ENCODE results near the gene STING1. TPM values are rescaled to one million over a fixed set of nuclear protein-coding genes. Genes with fewer than 3 reads are reported as not detected.

STING1 gene
- total RNA-seq, 1 donor from 2014 or later: 18.9 TPM

GRCh38 chr5:139439013-139439903, 43.3 kb downstream of the STING1 start, which contains the start of gene DNAJC18:
DNAJC18 (minus strand) TSS chr5:139439525; CDS start chr5:139439445, 80 bp downstream.
- H3K4me3 ChIP-seq (ENCODE audit: low read depth, low read length): peak within 1 kb of the TSS; percentile 98
- TF ChIP-seq, protein P1, sequence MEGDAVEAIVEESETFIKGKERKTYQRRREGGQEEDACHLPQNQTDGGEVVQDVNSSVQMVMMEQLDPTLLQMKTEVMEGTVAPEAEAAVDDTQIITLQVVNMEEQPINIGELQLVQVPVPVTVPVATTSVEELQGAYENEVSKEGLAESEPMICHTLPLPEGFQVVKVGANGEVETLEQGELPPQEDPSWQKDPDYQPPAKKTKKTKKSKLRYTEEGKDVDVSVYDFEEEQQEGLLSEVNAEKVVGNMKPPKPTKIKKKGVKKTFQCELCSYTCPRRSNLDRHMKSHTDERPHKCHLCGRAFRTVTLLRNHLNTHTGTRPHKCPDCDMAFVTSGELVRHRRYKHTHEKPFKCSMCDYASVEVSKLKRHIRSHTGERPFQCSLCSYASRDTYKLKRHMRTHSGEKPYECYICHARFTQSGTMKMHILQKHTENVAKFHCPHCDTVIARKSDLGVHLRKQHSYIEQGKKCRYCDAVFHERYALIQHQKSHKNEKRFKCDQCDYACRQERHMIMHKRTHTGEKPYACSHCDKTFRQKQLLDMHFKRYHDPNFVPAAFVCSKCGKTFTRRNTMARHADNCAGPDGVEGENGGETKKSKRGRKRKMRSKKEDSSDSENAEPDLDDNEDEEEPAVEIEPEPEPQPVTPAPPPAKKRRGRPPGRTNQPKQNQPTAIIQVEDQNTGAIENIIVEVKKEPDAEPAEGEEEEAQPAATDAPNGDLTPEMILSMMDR (conservative IDR thresholded peaks at IDR 0.05; ENCODE audit: low read depth, low read length): no peak
- DNase-seq (ENCODE audit: low read depth): peak; percentile 18

DNA sequence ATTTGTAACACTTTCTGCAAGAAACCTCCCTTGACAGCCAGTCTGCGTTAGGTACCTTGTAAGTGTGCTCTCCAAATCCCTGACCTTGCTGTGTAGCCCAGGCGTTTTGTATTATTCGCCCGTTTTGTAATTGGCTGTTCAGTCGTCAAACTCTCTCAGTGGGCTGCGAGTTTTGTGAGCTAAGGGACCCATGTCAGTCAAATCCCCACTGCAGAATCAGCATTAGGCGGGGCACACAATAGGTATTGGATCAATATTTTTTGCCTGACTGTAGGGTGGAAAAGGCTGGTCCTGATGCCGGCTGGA, 43.9 kb downstream of the STING1 start:
- no peak for DNase-seq (ENCODE audit: low read depth)
- H3K4me3 ChIP-seq (ENCODE audit: low read depth, low read length): peak overlapping the region; percentile 98
- TF ChIP-seq, protein P1 (conservative IDR thresholded peaks at IDR 0.05; ENCODE audit: low read depth, low read length): no peak

- DNase-seq (ENCODE audit: low read depth): no peak
- TF ChIP-seq, protein P1 (conservative IDR thresholded peaks at IDR 0.05; ENCODE audit: low read depth, low read length): no peak
- no peak overlapping the region for H3K4me3 ChIP-seq (ENCODE audit: low read depth, low read length)
Measured at GRCh38 chr5:139435676-139436075, 46.9 kb downstream of the STING1 start.

DNA sequence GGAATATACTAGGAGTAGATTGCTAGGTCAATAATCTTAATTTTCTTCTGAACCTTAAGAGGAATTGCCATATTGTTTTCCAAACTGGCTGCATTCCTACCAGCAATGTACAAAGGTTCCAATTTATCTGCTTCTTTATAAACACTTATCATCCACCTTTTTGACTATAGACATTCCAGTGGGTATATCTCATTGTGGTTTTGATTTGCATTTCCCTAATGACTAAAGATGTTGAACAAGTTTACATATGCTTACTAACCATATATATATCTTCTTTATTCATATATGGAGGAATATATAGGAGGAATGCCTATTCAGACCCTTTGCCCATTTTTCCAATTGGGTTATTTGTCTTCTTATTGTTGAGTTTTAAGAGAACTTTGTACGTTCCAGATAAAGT, 50.9 kb downstream of the STING1 start:
- no peak for DNase-seq (ENCODE audit: low read depth)
- TF ChIP-seq, protein P1 (conservative IDR thresholded peaks at IDR 0.05; ENCODE audit: low read depth, low read length): no peak
- no peak overlapping the region for H3K4me3 ChIP-seq (ENCODE audit: low read depth, low read length)

DNA sequence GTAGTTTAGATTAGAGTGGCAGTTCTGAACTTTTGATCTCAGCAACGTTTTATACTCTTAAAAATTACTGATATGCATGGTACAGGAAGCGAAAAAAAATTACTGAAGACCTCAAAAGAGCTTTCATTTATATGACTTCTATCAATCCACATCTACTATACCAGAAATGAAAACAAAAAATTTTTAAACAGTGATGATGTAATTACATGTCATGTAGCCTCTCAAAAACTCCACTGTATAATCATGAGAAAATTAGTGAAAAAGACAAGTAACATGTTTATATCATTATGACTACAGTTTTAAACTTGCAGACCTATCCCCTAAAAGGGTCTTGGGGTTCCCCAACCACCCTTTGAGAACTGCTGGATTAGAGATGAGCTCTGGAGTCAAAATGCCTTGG, 52.5 kb downstream of the STING1 start:
- TF ChIP-seq, protein P1 (conservative IDR thresholded peaks at IDR 0.05; ENCODE audit: low read depth, low read length): no peak
- no peak overlapping the region for H3K4me3 ChIP-seq (ENCODE audit: low read depth, low read length)
- DNase-seq (ENCODE audit: low read depth): no peak

DNA sequence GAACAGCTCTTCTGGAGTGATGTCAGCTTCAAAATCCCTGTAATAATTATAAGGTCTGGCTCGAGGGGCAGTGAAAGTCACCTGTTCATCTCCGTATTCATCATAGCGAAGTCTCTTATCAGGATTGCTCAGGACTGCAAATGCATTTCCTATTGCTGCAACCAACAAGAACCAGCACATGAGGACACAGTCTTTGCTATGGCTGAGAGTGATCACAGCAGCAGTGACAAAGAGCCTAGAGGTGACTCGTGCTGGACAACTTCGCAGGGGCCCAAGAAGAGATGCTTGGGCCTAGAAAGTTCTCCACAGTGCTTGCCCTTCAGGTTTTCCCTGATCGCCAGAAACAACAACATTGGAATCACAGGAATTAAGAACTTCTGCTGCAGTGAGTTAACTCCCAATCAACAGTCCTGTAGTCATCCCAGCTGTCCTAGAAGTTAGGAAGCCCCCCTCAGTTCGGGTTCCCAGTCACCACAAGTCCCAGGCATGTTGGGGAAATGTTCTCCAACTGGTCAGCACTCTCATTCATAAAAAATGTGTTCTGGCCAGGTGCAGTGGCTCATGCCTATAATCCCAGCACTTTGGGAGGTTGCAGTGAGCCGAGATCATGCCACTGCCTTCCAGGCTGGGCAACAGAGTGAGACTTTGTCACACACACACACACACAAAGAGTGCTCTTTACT, 56.2 kb downstream of the STING1 start:
- TF ChIP-seq, protein P1 (conservative IDR thresholded peaks at IDR 0.05; ENCODE audit: low read depth, low read length): no peak
- H3K4me3 ChIP-seq (ENCODE audit: low read depth, low read length): no peak overlapping the region
- no peak for DNase-seq (ENCODE audit: low read depth)

Other genes with a start within 250 kb of the STING1 start
- gene MATR3, start 189.0 kb downstream of the STING1 start, total RNA-seq: 175 and 183 TPM in 2 replicates
- gene PAIP2, start 140.9 kb downstream of the STING1 start, total RNA-seq: 54.0 and 77.6 TPM in 2 replicates
- gene SLC23A1, start 99.5 kb downstream of the STING1 start, total RNA-seq: 0.07 TPM in 1 of 2 replicates, not detected in the other
- not detected in 2 replicates for gene MZB1, start 92.8 kb downstream of the STING1 start, total RNA-seq
- 2.7 and 3.1 TPM in 2 replicates for gene PROB1, start 87.7 kb downstream of the STING1 start, total RNA-seq
- 2.2 and 5.3 TPM in 2 replicates for gene SPATA24, start 78.7 kb downstream of the STING1 start, total RNA-seq
- gene DNAJC18, start 43.2 kb downstream of the STING1 start, total RNA-seq: 4.5 and 5.9 TPM in 2 replicates
- 0.12 and 0.65 TPM in 2 replicates for gene ECSCR, start 20.0 kb downstream of the STING1 start, total RNA-seq
- not detected in 2 replicates for gene SMIM33, start 11.8 kb downstream of the STING1 start, total RNA-seq
- gene UBE2D2, start 78.6 kb upstream of the STING1 start, total RNA-seq: 159 and 205 TPM in 2 replicates
- 45.0 and 56.4 TPM in 2 replicates for gene CXXC5, start 165.6 kb upstream of the STING1 start, total RNA-seq

All from epithelial cell of proximal tubule (primary cell).